Left forelimb (tissue), 1 donor: ENCODE measurements around the gene RNF149.
"Not testable (repeated sequence)": the region's sequence is repeated elsewhere in the genome, so short reads cannot be mapped to it uniquely, and the experiment has no call there.

Experiments used
- DNase-seq: peaks from one replicate; pipeline ENCODE4 v3.0.0-alpha.2; 2018; ENCODE audit warnings: low spot score

RNF149 gene, protein sequence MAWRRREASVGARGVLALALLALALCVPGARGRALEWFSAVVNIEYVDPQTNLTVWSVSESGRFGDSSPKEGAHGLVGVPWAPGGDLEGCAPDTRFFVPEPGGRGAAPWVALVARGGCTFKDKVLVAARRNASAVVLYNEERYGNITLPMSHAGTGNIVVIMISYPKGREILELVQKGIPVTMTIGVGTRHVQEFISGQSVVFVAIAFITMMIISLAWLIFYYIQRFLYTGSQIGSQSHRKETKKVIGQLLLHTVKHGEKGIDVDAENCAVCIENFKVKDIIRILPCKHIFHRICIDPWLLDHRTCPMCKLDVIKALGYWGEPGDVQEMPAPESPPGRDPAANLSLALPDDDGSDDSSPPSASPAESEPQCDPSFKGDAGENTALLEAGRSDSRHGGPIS

DNA sequence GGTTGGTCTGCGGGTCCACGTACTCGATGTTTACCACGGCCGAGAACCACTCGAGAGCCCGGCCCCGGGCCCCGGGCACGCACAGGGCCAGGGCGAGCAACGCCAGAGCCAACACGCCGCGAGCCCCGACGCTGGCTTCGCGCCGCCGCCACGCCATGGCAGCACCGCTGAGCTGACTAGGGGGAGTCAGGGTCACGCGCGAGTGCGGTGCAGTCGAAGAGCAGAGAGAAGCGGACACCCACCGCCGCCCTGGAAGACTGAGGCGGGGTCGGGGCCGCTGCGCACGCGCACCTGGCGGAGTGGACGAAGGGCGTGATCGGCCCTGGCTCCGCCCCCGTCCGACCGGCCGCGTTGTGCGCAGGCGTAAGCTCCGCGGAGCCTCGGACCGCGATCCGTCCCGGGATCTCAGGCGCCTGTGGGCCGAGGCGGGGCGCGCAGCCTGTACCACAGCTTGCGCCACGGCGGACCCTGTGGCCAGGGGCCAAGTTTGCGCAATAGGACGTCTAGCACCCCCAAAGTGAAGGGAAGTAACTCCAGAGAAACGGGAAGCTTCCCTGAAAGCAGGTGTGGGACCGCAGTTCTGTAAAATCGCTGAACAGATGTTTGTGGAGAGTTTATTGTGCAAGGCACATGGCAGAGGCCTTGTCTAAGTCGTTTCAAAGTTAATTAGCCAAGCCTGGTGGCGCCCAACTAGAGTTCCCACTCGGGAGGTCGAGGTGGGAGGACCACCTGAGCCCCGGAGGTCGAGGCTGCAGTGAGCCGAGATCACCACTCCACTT is at the start of gene RNF149:
Gene RNF149 (minus strand): TSS at position 270 of the 779 bp plus-strand sequence. CDS start 113 bp downstream, at position 157.
- peak; percentile 97 for DNase-seq

DNA sequence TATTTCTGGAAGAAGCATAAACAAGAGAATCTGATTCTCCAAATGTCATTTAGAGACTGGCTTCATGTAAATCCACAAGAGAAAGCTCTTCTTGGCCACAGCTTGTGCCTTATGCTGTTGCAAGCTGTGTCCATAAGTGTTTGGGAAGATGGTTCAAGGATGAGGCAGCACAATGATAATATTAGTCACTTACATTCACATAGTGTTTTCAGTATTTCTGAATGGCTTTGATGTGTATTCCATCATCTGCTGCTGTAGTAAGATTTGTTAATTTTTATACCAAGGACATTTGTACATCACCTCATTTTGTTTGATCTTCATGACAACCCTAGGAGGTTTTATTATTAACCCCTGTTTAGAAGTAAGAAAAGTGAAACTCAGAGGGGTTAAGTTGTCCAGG is 48.9 kb upstream of the RNF149 start:
- no peak for DNase-seq

DNA sequence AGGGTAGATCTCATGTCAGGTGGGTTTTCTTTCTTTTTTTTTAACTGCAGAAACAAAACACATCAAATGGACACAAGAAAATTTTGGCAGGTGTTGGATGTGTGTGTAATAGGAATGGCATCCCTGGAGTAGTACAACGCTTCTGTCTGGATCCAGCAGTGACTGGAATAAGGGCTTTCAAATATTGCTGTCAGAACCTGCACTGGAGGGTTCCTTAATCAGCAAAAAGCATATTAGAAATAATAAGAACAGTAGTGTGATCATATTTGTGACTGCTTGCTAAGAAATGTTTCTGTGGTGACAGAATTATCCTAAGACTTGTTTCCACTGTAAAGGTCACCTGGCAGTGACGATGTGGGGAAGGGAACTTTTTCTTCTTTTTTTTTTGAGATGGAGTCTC is 48.0 kb upstream of the RNF149 start:
- DNase-seq: no peak

DNA sequence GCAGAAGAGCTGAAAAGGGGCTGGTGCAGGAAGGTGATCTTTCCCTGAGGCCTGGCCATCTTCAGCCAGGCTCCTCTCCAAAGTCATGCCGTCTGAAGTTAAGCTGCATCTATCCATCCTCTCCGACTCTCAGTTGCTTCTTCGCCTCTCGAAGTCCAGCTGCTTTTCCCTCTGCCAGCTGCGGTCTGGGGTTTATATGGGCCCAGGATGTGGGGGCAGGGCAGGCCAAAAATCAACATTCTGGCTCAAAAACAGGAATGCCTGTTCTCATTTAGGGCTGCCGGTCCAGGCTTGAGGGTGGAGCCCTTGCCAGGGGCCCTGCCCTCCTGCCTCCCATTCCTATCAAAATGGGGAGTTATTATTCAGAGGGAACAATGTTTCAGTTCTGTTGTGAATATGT is 47.6 kb upstream of the RNF149 start:
- no peak for DNase-seq

DNA sequence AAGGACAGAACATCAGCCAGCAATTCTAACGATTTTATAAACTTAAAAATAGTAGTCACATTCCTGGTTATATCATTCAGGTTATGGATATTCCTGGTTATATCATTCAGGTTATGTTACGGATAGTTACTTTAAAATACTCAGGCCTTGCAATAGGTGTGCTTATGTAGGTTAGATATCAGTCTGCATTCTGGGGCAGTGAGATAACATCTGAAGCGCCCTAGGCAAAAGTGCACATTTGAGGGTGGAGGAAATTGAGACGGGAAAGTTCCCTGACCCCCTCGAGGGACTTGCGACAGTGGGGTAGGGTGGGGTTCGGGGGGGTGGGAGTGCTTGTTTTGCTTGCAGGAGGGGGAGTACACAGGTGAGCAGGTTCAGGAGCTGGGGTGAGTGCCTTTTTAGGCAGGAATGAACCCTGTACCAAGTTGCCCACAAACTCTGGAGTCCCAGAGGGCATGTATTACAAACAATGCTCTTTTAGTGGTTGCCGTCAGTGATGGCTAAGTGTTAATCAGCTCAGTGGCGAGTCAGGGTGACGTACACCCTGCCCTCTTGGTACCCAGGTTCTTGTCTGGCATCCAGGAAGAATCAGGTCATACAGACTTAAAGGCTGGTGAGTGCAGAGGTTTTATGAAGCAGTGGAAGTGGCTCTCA is 47.0 kb upstream of the RNF149 start:
- no peak for DNase-seq

DNA sequence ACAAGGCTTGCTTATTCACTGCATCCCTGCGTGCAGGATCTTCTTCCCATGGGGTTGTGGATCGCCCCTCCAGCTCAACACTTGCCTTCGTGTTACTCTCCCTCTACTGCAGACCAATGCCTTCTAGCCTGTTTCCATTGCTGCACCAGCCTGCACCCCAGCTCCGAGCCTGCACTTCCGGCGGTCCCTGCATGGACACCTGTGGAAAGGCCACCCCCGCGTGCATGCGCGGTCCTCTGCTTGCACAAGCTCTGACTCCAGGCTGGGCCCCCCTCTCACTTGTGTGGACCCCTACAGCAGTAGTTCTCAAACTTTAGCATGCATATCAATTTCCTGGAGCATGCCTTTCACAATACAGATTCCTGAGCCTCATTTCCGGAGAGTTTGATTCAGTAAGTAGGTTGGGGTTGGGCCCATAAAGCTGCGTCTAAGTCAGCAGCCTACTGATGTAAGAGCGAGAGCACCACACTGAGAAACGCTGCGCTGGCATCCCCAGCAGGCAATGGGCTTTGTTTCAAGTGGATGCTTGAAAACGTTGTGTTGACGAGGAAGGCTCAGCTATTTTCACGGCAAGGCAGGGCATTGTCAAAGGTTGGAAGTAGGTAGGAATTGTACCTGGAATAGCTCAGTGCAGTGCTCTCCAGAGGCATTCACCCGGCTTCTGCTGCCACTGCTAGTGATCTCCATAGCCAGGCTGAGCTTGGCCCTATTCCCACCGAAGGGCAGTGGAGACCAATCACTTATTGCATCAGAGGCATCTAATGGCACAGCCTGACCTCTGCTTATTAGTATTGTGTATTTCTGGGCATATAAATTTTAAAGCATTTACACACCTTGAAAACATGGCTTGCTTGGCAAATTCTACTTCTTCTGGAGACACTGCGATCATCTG is 46.2 kb upstream of the RNF149 start:
- DNase-seq: no peak

DNA sequence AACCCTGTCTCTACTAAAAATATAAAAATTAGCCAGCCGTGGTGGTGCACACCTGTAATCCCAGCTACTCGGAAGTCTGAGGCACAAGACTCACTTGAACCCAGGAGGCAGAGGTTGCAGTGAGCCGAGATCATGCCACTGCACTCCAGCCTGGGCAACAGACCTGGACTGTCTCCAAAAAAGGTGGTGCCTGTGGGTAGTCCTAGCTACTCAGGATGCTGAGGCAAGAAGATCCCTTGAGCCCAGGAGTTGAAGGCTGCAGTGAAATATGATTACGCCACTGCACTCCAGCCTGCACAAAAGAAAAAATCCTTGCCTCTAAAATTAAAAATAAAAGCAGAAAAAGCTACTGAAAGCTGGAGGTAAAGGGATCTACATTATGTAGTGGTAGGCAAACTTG is 44.1 kb upstream of the RNF149 start:
- DNase-seq: not testable (repeated sequence)

DNA sequence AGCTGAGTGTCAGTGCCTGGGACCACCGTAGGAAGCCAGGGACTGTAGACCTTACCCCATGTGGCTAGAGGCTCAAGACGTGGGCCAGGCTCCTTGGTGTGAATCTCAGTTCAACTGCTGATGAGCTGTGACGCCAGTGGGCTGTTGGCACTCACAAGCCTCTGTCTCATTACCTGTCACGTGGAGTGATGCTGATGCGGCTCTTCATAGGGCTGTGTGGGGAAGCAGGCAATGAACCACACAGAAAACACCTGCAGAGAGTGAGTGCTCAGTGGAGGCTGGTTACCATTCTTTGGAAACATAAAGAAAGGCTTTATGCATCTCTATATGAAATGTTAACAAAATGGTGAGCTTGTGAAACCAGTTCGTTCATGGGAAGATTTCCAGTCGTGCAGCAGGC is 42.7 kb upstream of the RNF149 start:
- DNase-seq: no peak

DNA sequence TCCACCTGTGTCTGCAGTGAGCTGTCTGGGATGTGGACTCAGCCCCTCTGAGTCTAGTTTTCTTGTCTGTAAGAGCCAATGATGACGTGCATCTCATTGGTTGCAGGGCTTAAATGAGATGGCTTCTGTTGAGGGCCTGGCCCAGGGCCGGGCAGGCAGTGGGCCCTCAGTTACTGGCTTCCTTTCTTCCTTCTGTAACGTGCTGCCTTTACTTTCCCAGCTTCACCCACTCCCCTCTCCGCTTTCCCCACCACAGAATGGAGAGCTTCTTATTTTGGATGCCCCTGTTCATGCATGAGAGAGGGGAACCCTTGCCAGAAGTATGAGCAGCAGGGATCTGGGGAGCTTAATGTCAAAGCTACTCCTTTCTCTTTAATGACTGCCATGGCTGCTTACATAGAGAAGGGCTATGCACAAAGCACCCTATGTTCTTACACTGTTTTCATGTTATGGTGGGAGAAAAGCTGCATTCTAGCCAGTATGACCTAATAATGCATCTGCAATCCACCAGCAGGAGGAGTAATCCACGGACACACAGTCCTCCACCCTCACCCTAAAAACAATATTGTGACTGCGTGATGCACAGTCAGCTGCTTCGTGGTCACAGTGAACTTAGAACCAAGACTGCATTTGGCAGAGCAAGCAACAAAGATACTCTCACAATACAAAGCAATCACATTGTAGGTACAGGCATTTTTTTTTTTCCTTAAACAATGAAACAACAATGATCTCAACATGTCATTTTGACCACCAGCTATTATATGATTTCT is 41.6 kb upstream of the RNF149 start:
- no peak for DNase-seq

DNA sequence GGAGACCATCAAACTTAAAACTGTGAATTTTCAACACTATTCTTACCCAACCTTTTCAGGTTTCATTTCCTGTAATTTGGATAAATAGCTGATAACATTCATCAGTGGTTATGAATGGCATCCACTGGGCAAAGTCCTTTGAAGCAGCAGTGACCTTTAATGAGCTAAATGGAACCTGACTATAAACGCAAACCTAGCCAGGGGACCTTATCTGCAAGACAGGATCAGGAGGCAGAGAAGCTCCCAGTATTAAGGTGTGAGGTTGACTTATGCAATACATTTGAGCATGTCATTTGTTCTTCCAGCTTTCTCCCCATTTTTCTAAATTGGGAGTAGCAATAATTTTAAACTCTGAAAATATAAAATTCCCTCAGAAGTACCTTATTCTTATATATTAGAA is 40.4 kb upstream of the RNF149 start:
- no peak for DNase-seq

DNA sequence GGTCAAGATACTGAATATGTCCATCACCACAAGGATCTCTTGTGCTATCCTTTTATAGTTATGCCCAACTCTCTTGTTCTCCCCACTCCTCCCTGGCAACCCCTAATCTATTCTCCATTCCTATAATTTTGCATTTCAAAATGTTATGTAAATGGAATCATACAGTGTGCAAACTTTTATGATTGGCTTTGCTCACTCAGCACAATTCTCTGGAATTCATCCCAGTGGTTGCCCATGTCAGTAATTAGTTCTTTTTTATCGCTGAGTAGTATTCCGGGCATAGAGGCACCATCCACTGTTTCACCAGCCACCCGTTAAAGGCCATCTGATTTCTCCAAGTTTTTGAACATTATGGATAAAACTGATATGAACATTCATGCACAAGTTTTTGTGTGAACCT is 38.4 kb upstream of the RNF149 start:
- DNase-seq: no peak

DNA sequence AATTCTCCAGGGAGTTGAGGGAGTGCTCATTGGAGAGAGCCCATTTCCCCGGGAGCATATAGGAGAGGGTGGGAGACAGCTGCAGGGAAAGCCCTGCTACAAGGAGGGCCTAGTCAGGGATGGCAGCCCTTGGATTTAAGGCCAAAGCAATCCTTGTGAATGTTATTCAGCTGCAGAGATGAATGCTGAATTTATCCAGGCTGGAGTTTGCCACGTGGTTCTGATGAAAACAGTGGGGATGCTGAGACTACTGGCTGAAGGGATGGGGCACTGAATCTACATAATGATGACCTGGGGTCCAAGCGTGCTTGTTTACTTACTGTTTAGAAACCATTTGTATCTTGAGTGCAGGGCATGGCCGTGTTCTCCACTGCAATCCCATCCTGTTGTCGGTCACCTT is 35.6 kb upstream of the RNF149 start:
- DNase-seq: no peak

DNA sequence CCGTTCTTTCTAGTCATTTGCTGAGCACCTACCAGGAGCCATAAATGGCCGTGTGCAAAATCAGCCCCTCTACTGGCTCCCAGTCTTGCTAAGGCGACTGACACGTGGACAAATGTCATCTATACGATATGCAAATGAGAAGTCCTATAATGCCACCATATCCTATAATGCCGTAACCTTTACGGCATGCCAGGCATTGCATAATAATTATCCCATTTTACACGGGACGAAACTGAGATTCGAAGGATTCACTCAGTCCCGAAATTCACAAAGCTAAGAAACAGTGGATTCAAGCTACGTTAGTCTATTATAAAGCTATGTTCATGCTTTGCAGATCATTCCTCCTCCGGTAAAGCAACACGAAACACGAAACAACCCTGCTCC is 34.1 kb upstream of the RNF149 start:
- DNase-seq: no peak

DNA sequence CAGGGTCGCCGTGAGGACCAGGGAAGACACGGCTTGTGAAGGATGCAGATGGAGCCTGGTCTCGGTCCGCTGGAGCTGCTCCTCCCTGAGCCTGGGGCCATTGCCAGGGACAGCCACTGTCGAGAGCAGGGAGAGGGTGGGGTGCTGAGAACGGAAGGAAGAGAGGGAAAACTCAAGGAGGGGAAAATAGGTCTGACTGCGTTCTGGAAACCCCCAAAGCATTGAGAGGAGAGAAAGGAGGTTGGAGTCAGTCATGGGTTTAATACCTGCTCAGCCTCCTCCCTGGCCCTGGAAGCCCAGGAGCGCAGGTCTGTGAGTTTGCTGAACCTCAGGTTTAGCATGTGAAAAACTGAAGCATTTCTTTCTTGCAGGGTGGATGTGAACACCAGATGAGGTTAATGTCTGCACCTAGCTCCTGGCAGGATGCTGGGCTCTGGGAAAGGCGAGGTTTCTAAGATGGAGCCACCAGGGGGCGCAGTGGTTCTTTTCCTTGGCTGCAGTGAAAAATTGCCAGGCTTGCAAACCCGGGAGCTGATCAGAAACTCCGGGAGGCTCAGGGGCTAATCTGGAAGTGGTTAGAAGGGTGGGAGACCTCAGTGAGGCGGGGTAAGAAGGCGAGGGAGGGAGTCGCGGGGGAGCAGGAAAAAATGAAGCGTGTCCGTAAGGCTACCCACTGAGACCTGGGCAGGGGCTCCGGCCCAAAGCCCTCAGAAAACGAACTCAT is 33.6 kb upstream of the RNF149 start:
- peak; percentile 79 for DNase-seq

DNA sequence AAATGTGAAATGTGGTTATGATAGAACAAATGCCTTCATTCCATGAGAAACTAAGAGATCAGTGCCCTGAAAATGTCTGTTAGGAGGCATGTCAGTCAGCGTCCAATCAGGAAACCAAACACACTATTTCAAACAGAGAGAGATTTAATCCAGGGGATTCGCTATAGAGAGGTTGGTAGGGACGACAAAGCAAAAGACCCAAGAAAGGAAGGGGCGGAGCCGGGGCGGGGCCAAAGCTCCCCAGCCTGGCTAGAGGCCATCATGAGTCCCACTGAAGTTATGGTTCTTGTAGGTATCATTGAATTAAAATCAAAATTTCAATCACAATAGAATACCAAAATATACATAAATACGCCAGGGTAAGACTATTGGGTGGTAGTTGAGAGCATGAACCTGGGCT is 32.9 kb upstream of the RNF149 start:
- no peak for DNase-seq

DNA sequence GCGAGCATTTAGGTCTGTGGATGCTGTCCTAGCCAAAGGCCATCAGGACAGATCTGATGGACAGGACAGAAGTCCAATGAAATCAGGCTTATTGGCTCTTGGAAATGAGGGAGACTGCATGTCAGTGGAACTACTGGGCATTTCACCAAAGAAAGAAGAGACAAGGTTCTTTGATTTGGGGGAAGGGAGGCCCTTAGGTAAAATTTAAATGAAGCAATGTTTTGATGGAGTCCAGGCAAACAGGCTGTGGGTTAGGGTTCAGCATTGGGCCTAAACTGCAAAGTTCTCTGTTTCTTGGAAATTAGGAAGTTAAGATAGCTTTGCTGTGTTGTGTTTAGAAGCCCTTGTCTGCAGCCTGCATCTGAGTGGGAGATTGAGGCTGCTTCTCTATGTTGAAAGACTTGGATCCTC is 31.6 kb upstream of the RNF149 start:
- no peak for DNase-seq

DNA sequence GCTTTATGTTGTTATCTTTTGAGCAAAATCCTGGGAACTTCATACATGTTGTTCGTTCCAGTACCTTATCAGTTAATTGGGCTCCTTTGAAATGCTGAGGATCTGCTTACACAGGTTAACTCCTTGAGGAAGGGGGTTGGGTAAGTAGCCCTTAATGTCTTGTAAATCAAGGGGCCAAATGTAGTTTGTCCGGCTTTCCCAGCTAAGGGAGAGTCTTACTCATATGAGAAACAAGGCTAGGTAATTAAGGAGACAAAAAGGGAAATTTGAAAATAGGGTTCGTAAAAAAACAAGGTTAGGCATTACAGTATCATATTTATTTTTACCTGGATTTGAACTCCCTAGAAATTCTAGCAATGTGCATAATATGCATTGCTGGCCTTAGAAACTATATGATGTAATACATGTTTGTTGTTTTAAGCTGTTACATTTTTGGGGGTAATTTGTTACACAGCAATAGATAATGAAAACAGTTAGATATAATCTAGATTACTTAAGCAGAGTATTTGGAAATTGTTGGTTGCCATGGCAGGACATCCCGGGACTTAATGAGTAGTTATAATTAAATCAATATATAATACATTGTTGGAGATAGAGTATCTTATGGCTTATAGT is 30.9 kb upstream of the RNF149 start:
- DNase-seq: no peak

DNA sequence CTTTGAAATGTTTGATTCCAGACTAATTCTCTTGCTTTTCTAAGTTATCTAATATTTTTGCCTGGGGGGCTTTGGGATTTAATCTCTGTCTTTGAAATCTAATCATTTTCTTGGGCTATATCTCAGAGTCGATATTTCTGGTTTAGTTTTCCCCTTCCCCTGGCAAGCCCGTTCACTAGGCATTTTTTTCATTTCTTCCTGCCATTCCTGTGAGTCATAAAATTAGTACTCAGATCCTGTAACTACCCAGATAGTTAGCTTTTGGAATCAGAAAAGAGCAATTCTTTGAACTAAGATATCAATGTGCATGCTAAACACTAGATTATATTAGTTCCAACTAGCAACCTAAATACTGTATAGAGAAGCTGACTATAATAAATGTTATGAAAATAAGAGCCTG is 29.4 kb upstream of the RNF149 start:
- DNase-seq: no peak

DNA sequence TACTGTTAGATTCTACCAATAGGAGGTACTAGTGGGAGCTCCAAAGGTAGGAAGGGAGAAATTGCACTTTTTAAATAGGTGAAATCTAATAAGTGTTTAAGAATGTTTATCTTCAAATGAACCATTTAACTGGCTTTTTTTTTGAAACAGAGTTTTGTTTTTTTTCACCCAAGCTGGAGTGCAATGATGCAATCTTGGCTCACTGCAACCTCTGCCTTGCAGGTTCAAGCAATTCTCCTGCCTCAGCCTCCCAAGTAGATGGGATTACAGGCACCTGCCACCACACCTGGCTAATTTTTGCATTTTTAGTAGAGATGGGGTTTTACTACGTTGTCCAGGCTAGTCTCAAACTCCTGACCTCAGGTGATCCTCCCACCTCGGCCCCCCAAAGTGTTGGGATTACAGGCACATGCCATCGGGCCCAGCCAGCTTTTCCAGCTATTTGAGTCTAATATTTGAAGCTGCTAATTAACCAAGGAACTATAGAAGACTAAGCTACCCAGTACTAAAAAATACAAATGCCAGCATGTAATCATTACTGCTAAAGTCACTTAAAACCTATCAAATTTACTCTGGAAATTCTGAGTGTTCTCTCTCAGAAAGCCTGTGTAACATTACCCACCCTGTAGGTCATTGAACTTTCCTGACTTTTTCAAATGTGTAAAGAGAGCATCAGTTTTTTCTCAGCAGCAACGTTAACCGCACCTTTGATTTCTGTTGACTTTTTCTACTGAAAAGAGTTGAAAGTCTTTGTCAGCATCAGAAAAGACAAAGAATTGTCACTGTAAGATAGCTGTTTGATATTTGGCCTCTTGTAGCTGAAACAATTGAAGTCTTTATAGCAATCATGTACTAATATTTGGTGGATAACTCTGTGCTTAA is 24.6 kb upstream of the RNF149 start:
- DNase-seq: no peak
